ENCODE results near the gene ALOX15B.
"Not testable (repeated sequence)": the region's sequence is repeated elsewhere in the genome, so short reads cannot be mapped to it uniquely, and the experiment has no call there.

ALOX15B gene

GRCh38 chr17:8013731-8014557, 24.9 kb upstream of the ALOX15B start:
- no peak for DNase-seq (ENCODE audit: low spot score)

DNA sequence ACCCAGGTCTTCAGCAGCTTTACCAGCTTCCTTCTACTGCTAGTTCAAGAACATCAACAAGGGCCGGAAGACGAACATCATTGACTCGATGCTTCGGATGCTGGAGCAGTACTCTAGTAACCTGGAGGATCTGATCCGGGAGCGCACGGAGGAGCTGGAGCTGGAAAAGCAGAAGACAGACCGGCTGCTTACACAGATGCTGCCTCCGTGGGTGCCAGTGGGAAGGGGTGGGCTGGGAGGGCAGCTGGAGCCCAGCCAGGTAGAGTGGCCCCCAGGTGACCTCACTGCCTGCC, 24.4 kb upstream of the ALOX15B start:
- DNase-seq (ENCODE audit: low spot score), result no peak

DNA sequence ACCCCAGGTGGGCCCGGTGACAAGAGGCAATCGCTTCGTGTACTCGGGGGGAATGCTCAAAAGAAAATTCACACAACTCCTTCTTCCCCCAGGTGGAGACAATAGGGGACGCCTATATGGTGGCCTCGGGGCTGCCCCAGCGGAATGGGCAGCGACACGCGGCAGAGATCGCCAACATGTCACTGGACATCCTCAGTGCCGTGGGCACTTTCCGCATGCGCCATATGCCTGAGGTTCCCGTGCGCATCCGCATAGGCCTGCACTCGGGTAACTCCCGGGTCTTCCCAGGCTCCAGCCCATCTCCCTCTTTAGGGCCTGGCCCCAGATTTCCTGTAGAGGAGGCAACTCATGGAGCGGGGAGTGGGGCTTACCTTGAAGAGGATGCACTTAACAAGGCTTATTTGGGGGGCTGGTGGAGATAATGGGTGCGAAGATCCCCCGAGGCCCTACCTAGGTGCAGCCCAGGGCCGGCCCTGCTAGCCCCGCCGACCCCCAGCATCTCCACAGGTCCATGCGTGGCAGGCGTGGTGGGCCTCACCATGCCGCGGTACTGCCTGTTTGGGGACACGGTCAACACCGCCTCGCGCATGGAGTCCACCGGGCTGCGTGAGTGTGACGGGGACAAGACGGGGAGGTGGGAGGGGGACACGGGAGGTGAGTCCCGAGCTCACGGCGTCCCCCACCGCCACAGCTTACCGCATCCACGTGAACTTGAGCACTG, 23.5 kb upstream of the ALOX15B start:
- no peak for DNase-seq (ENCODE audit: low spot score)

GRCh38 chr17:8015957-8016631, 22.8 kb upstream of the ALOX15B start:
- DNase-seq (ENCODE audit: low spot score), result peak; percentile 74

GRCh38 chr17:8016632-8017424, 22.0 kb upstream of the ALOX15B start:
- DNase-seq (ENCODE audit: low spot score), result peak; percentile 86

DNA sequence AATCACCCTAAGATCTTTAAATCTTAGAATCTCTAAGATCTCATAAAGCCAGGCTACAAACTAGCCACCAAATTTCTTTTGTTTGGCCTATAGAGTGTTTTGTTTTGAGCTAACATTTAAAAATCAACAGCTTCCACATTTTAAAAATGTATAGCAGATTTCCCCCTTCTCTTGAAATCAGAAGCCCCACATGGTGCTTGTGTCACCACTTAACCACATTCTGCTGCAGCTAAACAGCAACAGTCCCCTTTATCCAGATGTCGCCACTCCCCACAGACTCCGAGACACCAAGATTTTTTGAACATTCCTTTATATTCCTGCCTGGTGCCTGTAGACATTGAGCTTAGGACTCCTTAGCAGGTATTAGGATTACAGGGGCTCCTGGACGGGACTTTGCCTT, 20.4 kb upstream of the ALOX15B start:
- DNase-seq (ENCODE audit: low spot score), result peak; percentile 34

GRCh38 chr17:8019166-8019565, 19.7 kb upstream of the ALOX15B start:
- DNase-seq (ENCODE audit: low spot score), result peak; percentile 76

DNA sequence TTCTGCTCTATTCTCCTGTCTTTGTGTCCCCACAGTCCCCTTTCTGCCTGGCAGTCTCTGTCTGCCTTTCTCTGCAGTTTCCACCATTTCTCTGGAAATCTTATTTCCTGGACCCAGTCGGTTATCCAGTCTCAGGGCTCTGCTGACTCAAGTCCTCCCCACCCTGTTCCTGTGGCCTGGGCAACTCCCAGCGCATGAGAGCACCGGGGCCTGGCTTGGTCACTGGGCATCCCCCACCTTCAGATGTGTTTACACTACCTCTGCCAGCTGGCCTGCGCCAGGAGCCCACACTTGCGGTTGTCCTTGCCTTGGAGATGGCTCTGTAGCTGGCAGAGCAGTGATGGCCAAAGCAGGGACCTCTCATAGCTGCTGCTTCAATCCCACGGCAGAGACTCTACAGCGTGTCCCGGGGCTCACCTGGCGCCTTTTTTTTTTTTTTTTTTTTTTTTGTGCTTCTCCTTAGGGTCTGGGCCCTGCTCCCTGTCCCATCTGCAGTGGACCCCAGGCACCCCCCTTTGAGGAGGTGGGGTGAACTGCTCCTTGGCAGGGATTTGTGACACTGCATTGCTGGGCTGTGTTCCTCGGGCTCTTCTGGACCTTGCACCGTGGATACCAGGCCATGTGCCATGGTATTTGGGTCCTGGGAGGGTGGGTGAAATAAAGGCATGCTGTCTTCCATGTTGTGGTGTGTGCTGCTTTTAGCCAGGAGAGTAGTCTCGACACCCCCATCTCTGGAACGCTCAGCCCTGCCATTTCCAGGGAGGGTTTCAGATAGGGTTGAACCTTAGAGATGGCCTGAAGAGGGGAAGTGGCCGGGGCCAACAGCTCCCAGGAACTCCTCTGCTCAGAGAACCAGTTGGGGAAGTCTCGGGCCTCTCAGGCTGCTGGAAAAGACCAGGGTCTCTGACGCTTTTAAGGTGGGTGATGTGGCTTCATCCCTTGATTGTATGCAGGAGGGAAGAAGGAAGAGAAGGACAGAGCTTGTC, 18.9 kb upstream of the ALOX15B start:
- peak; percentile 47 for DNase-seq (ENCODE audit: low spot score)

DNA sequence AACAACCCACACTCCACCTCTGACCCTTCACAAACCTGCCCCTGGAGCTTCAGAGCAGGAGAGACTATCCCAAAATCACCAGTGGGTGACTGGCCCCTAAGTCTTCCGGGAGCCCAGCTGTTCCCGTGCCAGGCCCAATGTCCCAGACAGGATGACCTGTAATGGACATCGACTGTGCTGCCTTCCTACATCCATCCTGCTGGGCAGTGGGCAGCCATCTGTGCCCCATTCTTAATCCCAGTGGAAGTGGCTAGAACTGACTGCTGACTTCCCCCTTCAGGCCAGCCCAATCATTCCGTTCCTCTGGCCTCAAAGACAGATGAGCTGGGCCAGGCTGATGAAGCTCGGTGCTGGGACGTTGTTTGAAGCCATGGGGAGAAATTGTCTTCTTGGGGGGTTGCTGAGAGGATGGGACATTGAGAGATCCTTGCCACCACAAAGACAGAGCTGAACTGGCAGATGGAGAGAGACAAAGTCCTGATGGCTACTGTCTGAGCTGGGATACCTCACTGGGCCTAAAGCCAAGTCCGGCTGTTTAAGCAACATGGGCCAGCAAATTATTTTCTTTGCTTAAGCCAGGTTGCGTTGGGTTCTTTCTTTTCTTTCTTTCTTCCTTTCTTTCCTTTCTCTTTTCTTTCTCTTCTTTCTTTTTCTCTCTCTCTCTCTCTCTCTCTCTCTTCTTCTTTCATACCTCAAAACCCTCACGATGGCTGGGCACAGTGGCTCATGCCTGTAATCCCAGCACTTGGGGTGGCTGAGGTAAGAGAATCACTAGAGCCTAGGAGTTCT, 17.9 kb upstream of the ALOX15B start:
- no peak for DNase-seq (ENCODE audit: low spot score)

DNA sequence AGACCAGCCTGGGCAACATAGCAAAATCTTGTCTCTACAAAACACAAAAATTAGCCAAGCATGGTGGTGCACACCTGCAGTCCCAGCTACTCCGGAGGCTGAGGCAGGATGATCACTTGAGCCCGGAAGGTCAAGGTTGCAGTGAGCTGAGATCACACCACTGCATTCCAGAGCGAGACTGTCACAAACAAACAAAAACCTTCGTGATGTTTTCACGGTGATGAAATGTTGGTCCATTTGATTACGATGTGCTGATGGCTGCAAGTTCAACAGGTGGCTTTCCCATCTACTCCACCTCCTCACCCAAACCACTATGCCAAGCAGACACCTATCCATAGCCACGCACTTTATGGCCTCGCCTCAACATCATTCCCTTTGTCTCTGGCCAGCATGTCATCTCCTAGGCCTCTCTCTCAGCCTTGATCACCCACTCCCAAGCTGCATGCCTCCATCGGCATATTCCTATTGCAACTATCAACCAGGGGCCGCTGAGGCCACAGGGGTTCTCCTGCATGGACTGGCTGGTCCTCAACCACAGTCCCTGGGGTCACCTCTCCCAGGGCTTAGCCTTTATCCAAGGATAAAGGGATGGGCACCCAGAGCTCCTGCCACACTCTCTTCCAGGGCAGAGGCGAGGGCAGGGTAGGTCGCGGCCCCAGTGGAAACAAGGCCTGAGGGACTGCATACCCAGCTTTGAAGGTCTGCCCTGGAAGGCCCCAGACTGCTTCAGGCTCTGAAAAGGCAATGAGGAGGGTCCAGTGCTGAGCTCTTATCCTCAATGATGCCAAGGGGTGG, 17.1 kb upstream of the ALOX15B start:
- no peak for DNase-seq (ENCODE audit: low spot score)

GRCh38 chr17:8022360-8023003, 16.4 kb upstream of the ALOX15B start:
- no peak for DNase-seq (ENCODE audit: low spot score)

GRCh38 chr17:8024161-8024560, 14.7 kb upstream of the ALOX15B start:
- not testable (repeated sequence) for DNase-seq (ENCODE audit: low spot score)

- no peak for DNase-seq (ENCODE audit: low spot score)
Measured at GRCh38 chr17:8025176-8025911, 13.5 kb upstream of the ALOX15B start.

GRCh38 chr17:8029121-8029520, 9.7 kb upstream of the ALOX15B start:
- no peak for DNase-seq (ENCODE audit: low spot score)

- no peak for DNase-seq (ENCODE audit: low spot score)
Measured at GRCh38 chr17:8031261-8031661, 7.6 kb upstream of the ALOX15B start.

- DNase-seq (ENCODE audit: low spot score), result no peak
Measured at GRCh38 chr17:8031950-8032349, 6.9 kb upstream of the ALOX15B start.

DNA sequence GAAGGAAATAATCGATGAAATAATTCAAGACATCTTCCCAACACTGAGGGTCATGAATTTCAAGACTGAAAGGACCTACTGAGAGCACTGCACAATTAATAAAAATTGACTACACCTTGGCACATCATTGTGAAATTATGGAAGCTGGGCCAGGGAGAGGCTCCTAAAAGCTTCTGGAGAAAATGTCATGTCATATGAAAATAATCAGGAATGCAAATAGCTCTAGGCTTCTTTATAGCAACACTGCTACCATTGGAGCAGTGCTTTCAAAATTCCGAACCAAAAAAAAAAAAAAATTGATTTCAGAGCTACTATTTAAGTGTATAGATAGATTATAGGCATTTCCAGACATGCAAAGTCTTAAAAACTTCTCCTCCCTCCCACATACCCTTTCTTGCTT, 6.4 kb upstream of the ALOX15B start:
- DNase-seq (ENCODE audit: low spot score), result no peak

DNA sequence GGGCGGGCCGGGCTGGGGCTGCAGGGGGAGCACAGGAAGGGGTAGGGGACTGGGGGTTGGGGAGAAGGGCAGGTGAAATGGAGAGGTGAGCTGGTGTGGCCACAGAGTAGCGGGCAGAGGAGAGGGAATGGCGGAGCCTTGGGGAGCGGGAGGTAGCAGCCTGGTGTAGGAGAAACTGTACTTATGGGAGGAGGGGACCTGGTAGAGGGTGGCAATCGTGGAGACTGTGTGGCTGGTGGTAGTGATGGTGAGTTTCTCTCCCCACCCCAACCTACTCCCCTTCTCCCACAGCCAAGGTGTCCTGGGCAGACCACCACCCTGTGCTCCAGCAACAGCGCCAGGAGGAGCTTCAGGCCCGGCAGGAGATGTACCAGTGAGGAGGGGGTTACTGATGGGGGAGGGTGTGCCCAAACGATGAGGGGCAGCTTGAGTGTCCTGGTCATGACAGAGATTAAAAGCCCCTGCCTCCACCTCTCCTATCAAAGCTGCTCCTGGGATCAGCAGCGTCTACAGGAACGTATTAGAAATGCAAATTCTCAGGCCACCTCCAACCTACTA, 831 bp downstream of the ALOX15B start:
- DNase-seq (ENCODE audit: low spot score), result no peak

Measured in ecto neural progenitor cell (in vitro differentiated cells).